SK-N-SH treated with all-trans-retinoic acid at 6 μM for 48 hours (cell line): ENCODE measurements around the gene ZNF765.
"Not testable (repeated sequence)": the region's sequence is repeated elsewhere in the genome, so short reads cannot be mapped to it uniquely, and the experiment has no call there.

Source experiments
- RARB ChIP-seq: fragments of 250-450 bp; sonication (Bioruptor Pico); IDR thresholded peaks from 2 replicates; pipeline ENCODE4 v1.8.0; 2021; ENCODE audit warnings: mild to moderate bottlenecking, moderate library complexity
- TOX ChIP-seq: fragments of 250-450 bp; sonication (Bioruptor Pico); IDR thresholded peaks from 2 replicates; pipeline ENCODE4 v1.8.0; 2021; ENCODE audit warnings: mild to moderate bottlenecking, moderate library complexity, borderline replicate concordance
- ZNF70 ChIP-seq: fragments of 450-650 bp; formaldehyde crosslinking; IDR thresholded peaks from 2 replicates; pipeline ENCODE4 v1.5.0; 2020; ENCODE audit warnings: mild to moderate bottlenecking, moderate library complexity
- TF ChIP-seq, protein P1 (sequence below): fragments of 250-450 bp; sonication (Bioruptor Pico); IDR thresholded peaks from 2 replicates; pipeline ENCODE4 v1.5.1; 2020; ENCODE audit warnings: low read depth, mild to moderate bottlenecking, moderate library complexity
- TF ChIP-seq, protein P2 (sequence below): fragments of 250-450 bp; sonication (Bioruptor Pico); IDR thresholded peaks from 2 replicates; pipeline ENCODE4 v1.8.0; 2020; ENCODE audit warnings: mild to moderate bottlenecking, moderate library complexity, borderline replicate concordance

GRCh38 chr19:53475470-53475869 is 80.5 kb downstream of the ZNF765 start:
- TF ChIP-seq, protein P1, sequence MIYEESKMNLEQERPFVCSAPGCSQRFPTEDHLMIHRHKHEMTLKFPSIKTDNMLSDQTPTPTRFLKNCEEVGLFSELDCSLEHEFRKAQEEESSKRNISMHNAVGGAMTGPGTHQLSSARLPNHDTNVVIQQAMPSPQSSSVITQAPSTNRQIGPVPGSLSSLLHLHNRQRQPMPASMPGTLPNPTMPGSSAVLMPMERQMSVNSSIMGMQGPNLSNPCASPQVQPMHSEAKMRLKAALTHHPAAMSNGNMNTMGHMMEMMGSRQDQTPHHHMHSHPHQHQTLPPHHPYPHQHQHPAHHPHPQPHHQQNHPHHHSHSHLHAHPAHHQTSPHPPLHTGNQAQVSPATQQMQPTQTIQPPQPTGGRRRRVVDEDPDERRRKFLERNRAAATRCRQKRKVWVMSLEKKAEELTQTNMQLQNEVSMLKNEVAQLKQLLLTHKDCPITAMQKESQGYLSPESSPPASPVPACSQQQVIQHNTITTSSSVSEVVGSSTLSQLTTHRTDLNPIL (CRISPR knock-in tag): not testable (repeated sequence)
- not testable (repeated sequence) for TF ChIP-seq ZNF70, TOX, RARB (CRISPR knock-in tag)
- TF ChIP-seq, protein P2, sequence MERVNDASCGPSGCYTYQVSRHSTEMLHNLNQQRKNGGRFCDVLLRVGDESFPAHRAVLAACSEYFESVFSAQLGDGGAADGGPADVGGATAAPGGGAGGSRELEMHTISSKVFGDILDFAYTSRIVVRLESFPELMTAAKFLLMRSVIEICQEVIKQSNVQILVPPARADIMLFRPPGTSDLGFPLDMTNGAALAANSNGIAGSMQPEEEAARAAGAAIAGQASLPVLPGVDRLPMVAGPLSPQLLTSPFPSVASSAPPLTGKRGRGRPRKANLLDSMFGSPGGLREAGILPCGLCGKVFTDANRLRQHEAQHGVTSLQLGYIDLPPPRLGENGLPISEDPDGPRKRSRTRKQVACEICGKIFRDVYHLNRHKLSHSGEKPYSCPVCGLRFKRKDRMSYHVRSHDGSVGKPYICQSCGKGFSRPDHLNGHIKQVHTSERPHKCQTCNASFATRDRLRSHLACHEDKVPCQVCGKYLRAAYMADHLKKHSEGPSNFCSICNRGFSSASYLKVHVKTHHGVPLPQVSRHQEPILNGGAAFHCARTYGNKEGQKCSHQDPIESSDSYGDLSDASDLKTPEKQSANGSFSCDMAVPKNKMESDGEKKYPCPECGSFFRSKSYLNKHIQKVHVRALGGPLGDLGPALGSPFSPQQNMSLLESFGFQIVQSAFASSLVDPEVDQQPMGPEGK (CRISPR knock-in tag): not testable (repeated sequence)
